ENCODE results near the gene KLHL22.

DNA sequence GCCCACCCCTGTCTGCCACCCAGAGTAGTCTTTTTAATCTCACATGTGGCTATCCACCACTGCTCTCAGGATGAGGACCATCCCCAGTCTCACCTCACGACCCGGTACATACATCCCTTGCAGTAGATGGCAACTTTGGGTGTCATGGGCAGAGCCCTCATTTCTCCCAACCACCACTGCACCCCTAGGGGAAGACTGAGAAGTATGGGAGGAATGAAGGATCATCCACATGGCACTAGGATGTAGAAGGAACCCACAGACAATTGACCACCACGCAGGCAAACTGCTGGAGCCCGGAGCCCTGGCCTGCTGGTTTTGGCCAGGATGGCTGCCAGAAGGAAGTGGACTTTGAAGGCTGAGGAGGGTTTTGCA lies 56.1 kb downstream of the KLHL22 start:
- TF ChIP-seq, protein P1, sequence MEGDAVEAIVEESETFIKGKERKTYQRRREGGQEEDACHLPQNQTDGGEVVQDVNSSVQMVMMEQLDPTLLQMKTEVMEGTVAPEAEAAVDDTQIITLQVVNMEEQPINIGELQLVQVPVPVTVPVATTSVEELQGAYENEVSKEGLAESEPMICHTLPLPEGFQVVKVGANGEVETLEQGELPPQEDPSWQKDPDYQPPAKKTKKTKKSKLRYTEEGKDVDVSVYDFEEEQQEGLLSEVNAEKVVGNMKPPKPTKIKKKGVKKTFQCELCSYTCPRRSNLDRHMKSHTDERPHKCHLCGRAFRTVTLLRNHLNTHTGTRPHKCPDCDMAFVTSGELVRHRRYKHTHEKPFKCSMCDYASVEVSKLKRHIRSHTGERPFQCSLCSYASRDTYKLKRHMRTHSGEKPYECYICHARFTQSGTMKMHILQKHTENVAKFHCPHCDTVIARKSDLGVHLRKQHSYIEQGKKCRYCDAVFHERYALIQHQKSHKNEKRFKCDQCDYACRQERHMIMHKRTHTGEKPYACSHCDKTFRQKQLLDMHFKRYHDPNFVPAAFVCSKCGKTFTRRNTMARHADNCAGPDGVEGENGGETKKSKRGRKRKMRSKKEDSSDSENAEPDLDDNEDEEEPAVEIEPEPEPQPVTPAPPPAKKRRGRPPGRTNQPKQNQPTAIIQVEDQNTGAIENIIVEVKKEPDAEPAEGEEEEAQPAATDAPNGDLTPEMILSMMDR (IDR thresholded peaks at IDR 0.05; ENCODE audit: control extremely low read depth in 1 of 3, insufficient read depth in 1 of 3, low read depth in 1 of 3, low read length in 3 of 3): no peak
- TF ChIP-seq POLR2A (IDR thresholded peaks at IDR 0.05; ENCODE audit: control extremely low read depth in 1 of 2, low read depth in 2 of 2, low read length in 2 of 2): no peak
- no peak for TF ChIP-seq NANOG (IDR thresholded peaks at IDR 0.05; ENCODE audit: insufficient read depth, low read depth, low read length, poor library complexity, severe bottlenecking)
- TF ChIP-seq GABPA (IDR thresholded peaks at IDR 0.05; ENCODE audit: borderline replicate concordance, insufficient read depth, low read length): no peak
- no peak for TF ChIP-seq FOSL1 (IDR thresholded peaks at IDR 0.05; ENCODE audit: insufficient read depth, low read depth, low read length)
- TF ChIP-seq CHD1 (IDR thresholded peaks at IDR 0.05; ENCODE audit: low read depth, low read length): no peak
- no peak for TF ChIP-seq CHD2 (IDR thresholded peaks at IDR 0.05; ENCODE audit: low read length)
- no peak for TF ChIP-seq CREB1 (IDR thresholded peaks at IDR 0.05)
- TF ChIP-seq EZH2 (IDR thresholded peaks at IDR 0.05; ENCODE audit: low read depth, low read length, severe bottlenecking): no peak

Measured in H1 (cell line).